ENCODE measurements around the gene HAO1. TPM values are rescaled to one million over a fixed set of nuclear protein-coding genes. Genes with fewer than 3 reads are reported as not detected.

Gene HAO1
- total RNA-seq, 1 donor from 2014 or later: not detected

DNA sequence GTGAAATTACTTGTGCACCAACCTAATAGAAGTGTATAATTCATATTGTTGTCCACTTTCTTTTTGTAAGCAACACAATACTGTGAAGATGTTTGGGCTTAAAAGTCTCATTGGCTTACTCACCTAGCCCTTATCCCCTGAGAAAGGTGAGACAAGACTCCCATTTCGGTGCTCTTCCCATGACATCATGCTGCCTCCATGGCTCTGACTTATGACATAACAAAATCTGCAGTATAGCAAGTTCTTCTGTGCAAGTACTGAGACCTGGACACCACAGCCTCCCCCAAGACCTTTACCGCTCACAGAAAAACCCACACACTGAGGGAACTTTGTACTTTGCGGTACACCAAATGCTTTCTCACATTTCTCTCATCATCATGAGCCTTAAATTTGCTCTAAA lies 50.5 kb downstream of the HAO1 start:
- TF ChIP-seq, protein P1, sequence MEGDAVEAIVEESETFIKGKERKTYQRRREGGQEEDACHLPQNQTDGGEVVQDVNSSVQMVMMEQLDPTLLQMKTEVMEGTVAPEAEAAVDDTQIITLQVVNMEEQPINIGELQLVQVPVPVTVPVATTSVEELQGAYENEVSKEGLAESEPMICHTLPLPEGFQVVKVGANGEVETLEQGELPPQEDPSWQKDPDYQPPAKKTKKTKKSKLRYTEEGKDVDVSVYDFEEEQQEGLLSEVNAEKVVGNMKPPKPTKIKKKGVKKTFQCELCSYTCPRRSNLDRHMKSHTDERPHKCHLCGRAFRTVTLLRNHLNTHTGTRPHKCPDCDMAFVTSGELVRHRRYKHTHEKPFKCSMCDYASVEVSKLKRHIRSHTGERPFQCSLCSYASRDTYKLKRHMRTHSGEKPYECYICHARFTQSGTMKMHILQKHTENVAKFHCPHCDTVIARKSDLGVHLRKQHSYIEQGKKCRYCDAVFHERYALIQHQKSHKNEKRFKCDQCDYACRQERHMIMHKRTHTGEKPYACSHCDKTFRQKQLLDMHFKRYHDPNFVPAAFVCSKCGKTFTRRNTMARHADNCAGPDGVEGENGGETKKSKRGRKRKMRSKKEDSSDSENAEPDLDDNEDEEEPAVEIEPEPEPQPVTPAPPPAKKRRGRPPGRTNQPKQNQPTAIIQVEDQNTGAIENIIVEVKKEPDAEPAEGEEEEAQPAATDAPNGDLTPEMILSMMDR (IDR thresholded peaks at IDR 0.05; ENCODE audit: unreplicated experiment): no peak
- no peaks in the 10 kb centered on the region for H3K9me3 Mint-ChIP-seq (ENCODE audit: unreplicated experiment)
- no peaks in the 10 kb centered on the region for H3K27me3 Mint-ChIP-seq (ENCODE audit: unreplicated experiment)
- no peak overlapping the region for H3K27ac Mint-ChIP-seq (ENCODE audit: unreplicated experiment)
- DNase-seq (ENCODE audit: low spot score): no peak
- H3K4me3 Mint-ChIP-seq (ENCODE audit: unreplicated experiment): no peak overlapping the region
- no peaks in the 10 kb centered on the region for H3K36me3 Mint-ChIP-seq (ENCODE audit: low read depth, unreplicated experiment)
- no peaks in the 10 kb centered on the region for H3K4me1 Mint-ChIP-seq (ENCODE audit: unreplicated experiment)

DNA sequence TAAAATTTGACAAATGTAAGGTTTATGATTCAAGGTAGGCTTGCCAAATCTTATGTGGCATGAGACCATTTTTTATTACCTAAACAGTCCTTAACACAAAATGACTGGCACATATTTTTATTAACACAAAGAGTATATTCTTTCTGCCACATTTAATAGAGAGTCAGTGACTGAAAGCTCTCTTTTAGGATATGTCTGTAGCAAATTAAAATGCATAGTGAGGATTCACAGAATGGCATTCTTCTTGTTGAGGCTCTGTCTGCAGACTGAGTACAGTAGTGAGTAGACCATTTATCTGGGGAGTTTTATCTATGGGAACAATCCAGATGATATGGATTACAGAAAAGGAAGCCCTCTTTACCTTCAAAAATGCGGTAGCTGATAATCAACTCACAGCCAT lies 56.5 kb downstream of the HAO1 start:
- H3K9me3 Mint-ChIP-seq (ENCODE audit: unreplicated experiment): no peaks in the 10 kb centered on the region
- H3K4me3 Mint-ChIP-seq (ENCODE audit: unreplicated experiment): no peak overlapping the region
- TF ChIP-seq, protein P1 (IDR thresholded peaks at IDR 0.05; ENCODE audit: unreplicated experiment): no peak
- no peaks in the 10 kb centered on the region for H3K36me3 Mint-ChIP-seq (ENCODE audit: low read depth, unreplicated experiment)
- no peaks in the 10 kb centered on the region for H3K4me1 Mint-ChIP-seq (ENCODE audit: unreplicated experiment)
- H3K27ac Mint-ChIP-seq (ENCODE audit: unreplicated experiment): no peak overlapping the region
- H3K27me3 Mint-ChIP-seq (ENCODE audit: unreplicated experiment): no peaks in the 10 kb centered on the region
- DNase-seq (ENCODE audit: low spot score): no peak

DNA sequence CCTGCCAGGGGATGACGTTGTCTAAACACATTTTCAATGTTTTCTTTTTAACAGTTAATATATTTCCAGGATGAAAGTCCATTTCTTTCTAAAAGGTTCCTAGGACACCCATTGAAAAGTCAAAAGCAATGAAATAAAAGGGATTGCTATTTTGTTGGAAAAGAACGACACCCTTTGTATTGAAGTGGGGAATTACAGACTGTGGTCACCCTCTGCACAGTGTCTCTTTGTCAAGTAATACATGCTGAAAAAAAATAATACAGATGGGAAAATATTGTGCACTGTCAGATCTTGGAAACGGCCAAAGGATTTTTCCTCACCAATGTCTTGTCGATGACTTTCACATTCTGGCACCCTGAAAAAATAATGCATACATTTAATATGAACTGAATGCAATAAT lies 56.9 kb downstream of the HAO1 start:
- no peak for DNase-seq (ENCODE audit: low spot score)
- Mint-ChIP-seq H3K36me3 (ENCODE audit: low read depth, unreplicated experiment) (no peaks in the 10 kb centered on the region), H3K27ac (ENCODE audit: unreplicated experiment) (no peak overlapping the region), H3K4me3 (ENCODE audit: unreplicated experiment) (no peak overlapping the region), H3K9me3 (ENCODE audit: unreplicated experiment) (no peaks in the 10 kb centered on the region), H3K4me1 (ENCODE audit: unreplicated experiment) (no peaks in the 10 kb centered on the region), H3K27me3 (ENCODE audit: unreplicated experiment) (no peaks in the 10 kb centered on the region)
- TF ChIP-seq, protein P1 (IDR thresholded peaks at IDR 0.05; ENCODE audit: unreplicated experiment): no peak

DNA sequence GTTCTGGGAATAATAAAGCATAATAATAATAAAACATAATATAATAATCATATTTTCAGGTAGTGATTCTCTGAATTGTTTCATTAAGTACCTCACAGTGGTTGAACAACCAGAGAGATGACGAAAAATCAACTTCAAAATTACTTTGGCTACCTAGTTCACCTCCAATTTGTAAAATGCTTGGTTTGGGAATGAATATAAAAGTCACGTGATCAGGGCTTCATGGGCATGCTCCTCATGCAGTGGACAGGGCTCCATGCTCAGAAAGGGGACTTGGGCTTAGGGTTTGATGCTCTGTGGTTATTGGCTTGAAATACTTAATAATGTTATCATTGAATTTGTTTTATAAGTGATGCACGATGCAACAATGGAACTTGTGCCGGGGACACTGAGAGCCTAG lies 58.2 kb downstream of the HAO1 start:
- H3K36me3 Mint-ChIP-seq (ENCODE audit: low read depth, unreplicated experiment): no peaks in the 10 kb centered on the region
- TF ChIP-seq, protein P1 (IDR thresholded peaks at IDR 0.05; ENCODE audit: unreplicated experiment): no peak
- H3K4me1 Mint-ChIP-seq (ENCODE audit: unreplicated experiment): no peaks in the 10 kb centered on the region
- H3K9me3 Mint-ChIP-seq (ENCODE audit: unreplicated experiment): no peaks in the 10 kb centered on the region
- no peak overlapping the region for H3K4me3 Mint-ChIP-seq (ENCODE audit: unreplicated experiment)
- no peak for DNase-seq (ENCODE audit: low spot score)
- no peaks in the 10 kb centered on the region for H3K27me3 Mint-ChIP-seq (ENCODE audit: unreplicated experiment)
- H3K27ac Mint-ChIP-seq (ENCODE audit: unreplicated experiment): no peak overlapping the region

DNA sequence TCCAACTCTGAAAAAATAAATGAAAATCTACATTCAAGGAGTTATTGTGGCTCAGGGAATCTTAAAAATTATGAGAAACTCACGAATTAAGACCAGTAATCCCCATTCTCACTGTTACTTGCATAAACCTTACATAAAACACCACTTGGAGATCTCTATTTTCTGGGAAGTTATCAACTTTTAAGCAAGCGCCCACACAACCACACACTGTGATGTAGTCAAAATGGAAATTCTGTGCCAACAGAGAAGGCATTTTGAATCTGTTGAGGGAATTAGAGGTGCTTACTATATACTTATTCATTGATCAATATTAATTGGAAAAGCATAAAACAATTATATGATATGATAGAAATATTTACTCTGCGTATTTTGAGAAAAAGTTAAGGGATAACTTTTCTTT lies 58.7 kb downstream of the HAO1 start:
- TF ChIP-seq, protein P1 (IDR thresholded peaks at IDR 0.05; ENCODE audit: unreplicated experiment): no peak
- Mint-ChIP-seq H3K4me1 (ENCODE audit: unreplicated experiment) (no peaks in the 10 kb centered on the region), H3K4me3 (ENCODE audit: unreplicated experiment) (no peak overlapping the region), H3K27me3 (ENCODE audit: unreplicated experiment) (no peaks in the 10 kb centered on the region), H3K9me3 (ENCODE audit: unreplicated experiment) (no peaks in the 10 kb centered on the region), H3K27ac (ENCODE audit: unreplicated experiment) (no peak overlapping the region), H3K36me3 (ENCODE audit: low read depth, unreplicated experiment) (no peaks in the 10 kb centered on the region)
- DNase-seq (ENCODE audit: low spot score): no peak

All from endothelial cell (in vitro differentiated cells).